ENCODE results near the gene AATK. TPM values are rescaled to one million over a fixed set of nuclear protein-coding genes. Genes with fewer than 3 reads are reported as not detected.

Gene AATK
- total and polyA plus RNA-seq, 11 donors: 1.3 to 12.0 (median 9.3) TPM

DNA sequence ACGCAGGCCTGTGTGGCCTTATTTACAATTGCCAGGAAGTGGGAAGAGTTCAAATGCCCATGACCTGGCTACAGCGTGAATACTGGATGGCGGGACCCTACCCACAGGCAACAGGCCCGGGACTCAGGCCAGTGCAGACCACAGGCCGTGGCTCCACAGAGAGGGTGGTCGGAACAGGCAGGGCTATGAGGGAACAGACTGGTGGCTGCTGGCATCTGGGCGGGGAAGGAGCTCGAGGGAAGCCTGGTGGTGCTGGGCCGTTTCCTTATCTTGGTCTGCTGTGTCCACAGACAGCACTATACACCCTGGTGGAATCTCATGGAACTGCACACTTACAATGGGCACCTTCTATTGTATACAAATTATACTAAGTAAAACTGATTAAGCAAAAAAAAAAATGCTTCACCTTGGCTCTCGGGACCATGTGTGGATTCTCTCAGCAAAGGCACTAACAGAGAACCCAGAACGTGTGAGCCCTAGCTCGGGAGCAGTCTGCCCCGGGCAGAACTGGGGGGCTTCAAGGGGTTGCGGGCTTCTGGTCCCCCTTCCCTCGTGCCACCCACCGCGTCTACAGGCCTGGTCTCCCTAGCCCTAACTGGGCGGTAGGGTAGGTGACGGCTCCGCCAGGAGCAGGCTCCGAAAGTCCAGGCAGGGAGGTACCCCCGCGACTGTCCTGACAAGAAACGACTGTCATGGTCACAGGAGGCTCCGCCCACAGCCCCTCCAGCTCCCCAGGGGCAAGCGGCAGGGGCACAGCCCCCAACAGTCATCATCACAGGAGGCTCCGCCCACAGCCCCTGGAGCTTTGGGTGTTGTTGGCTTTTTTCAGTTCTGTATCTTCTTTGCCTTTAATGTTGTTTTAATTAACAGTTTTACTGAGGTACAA, 34.9 kb upstream of the AATK start:
- ATAC-seq (peak; percentile 29 to 75 (median 62)), DNase-seq (peak in 4 of 5 donors; percentile 46 to 61 (median 55))
- Histone ChIP-seq H3K9me3 (no peaks in the 10 kb centered on the region), H3K4me3 (no peak overlapping the region), H3K4me1 (peaks cover 0 to 19% (median 8%) of the 10 kb centered on the region in 12 donors), H3K36me3 (peaks cover 0 to 30% (median 3%) of the 10 kb centered on the region in 9 donors), H3K27ac (no peak overlapping the region), H3K27me3 (no peaks in the 10 kb centered on the region)
- 75 to 80% (median 79%) methylated on average over 26 to 27 of the region's 27 CpGs for WGBS, 4 donors
- intact Hi-C loops (cut with DNase I): loop anchor here in 5 of 10 donors (1.0 to 5.0 kb wide), 3 partner anchors 58 to 59 kb away; no protein-coding TSS in a partner anchor
- no peak for TF ChIP-seq POLR2A (IDR thresholded peaks at IDR 0.05)
- TF ChIP-seq, protein P1, sequence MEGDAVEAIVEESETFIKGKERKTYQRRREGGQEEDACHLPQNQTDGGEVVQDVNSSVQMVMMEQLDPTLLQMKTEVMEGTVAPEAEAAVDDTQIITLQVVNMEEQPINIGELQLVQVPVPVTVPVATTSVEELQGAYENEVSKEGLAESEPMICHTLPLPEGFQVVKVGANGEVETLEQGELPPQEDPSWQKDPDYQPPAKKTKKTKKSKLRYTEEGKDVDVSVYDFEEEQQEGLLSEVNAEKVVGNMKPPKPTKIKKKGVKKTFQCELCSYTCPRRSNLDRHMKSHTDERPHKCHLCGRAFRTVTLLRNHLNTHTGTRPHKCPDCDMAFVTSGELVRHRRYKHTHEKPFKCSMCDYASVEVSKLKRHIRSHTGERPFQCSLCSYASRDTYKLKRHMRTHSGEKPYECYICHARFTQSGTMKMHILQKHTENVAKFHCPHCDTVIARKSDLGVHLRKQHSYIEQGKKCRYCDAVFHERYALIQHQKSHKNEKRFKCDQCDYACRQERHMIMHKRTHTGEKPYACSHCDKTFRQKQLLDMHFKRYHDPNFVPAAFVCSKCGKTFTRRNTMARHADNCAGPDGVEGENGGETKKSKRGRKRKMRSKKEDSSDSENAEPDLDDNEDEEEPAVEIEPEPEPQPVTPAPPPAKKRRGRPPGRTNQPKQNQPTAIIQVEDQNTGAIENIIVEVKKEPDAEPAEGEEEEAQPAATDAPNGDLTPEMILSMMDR (IDR thresholded peaks at IDR 0.05): peak; percentile 51 to 69 (median 56)

DNA sequence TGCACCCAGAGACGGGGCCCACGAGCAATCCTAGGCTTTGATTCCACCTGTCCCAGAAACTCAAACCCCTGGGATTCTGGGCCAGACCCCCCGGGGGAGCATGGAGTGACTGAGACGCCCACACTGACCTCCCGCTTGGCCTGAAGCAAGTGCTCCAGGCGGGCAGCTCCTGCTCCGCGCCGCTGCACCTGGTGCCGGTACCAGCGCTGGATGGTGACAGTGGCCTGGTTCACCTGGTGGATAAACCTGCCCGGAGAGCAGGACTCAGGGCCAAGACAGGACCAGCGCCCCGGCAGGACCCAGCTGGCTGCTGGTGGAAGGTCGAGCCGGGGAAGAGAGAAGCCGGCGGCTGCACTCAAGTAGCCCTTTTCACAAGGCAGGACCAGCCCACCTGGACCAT, 34.2 kb upstream of the AATK start:
- Histone ChIP-seq H3K27me3 (no peaks in the 10 kb centered on the region), H3K9me3 (no peaks in the 10 kb centered on the region), H3K4me3 (no peak overlapping the region), H3K36me3 (peaks cover 0 to 33% (median 3%) of the 10 kb centered on the region in 9 donors), H3K27ac (no peak overlapping the region), H3K4me1 (peaks cover 0 to 27% (median 11%) of the 10 kb centered on the region in 12 donors)
- TF ChIP-seq, protein P1 (IDR thresholded peaks at IDR 0.05): no peak
- TF ChIP-seq POLR2A (IDR thresholded peaks at IDR 0.05): no peak
- WGBS, 4 donors: 92 to 95% (median 94%) methylated on average over 9 to 18 of the region's 18 CpGs
- intact Hi-C loops (cut with DNase I): loop anchor here in 4 of 10 donors (1.0 to 5.0 kb wide), 3 partner anchors 57 to 58 kb away; no protein-coding TSS in a partner anchor
- no peak for ATAC-seq
- DNase-seq: no peak

DNA sequence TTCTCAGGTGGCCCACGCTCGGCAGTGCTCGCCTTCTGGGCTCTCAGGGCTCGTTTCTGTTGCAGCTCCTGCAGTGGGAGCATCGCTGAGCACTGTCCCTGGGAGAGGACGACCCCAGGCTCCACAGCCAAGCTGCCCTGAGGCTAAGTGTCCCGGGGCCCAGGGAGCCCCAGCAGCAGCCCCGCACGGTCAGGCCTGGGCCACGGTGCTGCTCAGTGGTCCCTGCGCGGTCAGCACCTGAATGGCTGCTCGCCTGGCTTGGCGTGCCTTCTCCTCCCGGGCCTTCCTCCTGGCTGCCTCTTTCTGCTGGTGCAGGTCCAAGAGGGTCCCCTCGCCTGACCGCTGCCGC, 33.4 kb upstream of the AATK start:
- ATAC-seq (no peak), DNase-seq (no peak)
- Histone ChIP-seq H3K36me3 (peaks cover 0 to 33% (median 3%) of the 10 kb centered on the region in 9 donors), H3K27me3 (no peaks in the 10 kb centered on the region), H3K9me3 (no peaks in the 10 kb centered on the region), H3K4me1 (peaks cover 0 to 34% (median 12%) of the 10 kb centered on the region in 12 donors), H3K27ac (no peak overlapping the region), H3K4me3 (no peak overlapping the region)
- intact Hi-C loops (cut with DNase I): no loop called here
- TF ChIP-seq, protein P1 (IDR thresholded peaks at IDR 0.05): no peak
- TF ChIP-seq POLR2A (IDR thresholded peaks at IDR 0.05): no peak
- 93 to 96% (median 94%) methylated on average over 5 to 18 of the region's 18 CpGs for WGBS, 4 donors

DNA sequence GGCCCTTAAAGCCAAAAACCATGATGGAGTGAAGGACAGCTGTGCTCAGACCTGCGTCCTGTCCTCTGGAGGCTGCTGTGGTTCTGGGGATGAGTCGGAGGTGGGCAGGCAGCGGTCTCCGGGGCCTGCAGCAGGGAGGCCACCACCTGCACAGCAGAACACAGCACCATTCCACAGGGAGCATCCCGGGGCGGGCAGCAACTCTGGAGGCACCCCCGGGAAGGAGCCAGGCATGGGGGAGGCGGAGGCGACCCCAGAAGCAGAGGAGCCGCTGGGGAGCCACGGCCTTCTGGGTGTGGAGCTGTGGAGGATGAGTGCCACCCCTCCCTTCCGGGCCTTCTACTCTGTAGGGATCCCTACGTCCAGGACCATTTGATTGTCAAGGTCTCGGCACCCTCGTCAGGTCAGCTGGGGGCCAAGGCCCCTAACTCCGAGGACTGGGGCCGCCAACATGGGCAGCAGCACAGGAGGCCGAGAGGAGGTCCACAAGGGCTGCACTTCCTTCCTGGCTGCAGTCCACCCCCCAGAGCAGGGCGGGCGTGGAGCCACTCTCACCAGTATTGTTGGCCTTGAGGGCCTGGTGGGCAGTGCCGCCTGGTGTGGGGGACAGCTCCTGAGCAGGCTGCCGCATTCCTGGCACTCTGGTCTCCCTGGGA, 32.9 kb upstream of the AATK start:
- H3K4me1 ChIP-seq: peaks cover 0 to 39% (median 12%) of the 10 kb centered on the region in 12 donors
- no peak overlapping the region for H3K27ac ChIP-seq
- TF ChIP-seq POLR2A (IDR thresholded peaks at IDR 0.05): no peak
- TF ChIP-seq, protein P1 (IDR thresholded peaks at IDR 0.05): no peak
- 87 to 93% (median 90%) methylated on average over 20 to 22 of the region's 22 CpGs for WGBS, 4 donors
- DNase-seq (no peak), ATAC-seq (no peak)
- peaks cover 0 to 33% (median 3%) of the 10 kb centered on the region in 9 donors for H3K36me3 ChIP-seq
- no peaks in the 10 kb centered on the region for H3K9me3 ChIP-seq
- intact Hi-C loops (cut with DNase I): no loop called here
- no peaks in the 10 kb centered on the region for H3K27me3 ChIP-seq
- H3K4me3 ChIP-seq: no peak overlapping the region
